ENCODE data around the gene TLR5.
A peak's percentile ranks its signal among the peaks of the same experiment; 100 is the strongest.

Gene TLR5

DNA sequence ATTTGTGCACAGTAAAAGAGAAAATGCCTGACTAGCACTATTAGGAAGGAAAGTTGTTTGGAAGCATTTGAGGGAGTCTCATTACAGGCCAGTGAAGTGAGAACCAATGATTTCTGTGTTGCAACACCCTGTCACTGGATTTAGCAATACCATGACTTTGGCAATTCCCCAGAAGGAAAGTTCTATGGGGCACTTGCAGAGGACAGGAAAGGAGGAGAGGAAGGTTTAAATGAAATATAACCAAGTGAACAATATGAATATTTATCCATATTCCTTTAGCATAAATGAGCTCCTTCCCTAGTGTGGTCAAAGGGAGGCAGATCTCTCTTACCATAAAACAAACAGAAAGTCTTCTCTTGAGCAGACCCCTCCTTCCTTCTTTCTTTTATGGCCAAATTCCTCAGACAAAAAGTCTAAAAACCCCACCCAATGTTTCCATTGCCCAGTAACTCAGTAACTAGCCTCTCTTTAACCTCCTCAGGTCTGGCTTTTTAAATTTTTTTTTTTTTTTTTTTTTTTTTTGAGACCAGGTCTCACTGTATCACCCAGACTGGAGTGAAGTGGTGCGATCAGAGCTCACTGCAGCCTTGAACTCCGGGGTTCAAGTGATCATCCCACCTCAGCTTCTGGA, 5.5 kb downstream of the TLR5 start (continued):
- TF ChIP-seq, protein P1, sequence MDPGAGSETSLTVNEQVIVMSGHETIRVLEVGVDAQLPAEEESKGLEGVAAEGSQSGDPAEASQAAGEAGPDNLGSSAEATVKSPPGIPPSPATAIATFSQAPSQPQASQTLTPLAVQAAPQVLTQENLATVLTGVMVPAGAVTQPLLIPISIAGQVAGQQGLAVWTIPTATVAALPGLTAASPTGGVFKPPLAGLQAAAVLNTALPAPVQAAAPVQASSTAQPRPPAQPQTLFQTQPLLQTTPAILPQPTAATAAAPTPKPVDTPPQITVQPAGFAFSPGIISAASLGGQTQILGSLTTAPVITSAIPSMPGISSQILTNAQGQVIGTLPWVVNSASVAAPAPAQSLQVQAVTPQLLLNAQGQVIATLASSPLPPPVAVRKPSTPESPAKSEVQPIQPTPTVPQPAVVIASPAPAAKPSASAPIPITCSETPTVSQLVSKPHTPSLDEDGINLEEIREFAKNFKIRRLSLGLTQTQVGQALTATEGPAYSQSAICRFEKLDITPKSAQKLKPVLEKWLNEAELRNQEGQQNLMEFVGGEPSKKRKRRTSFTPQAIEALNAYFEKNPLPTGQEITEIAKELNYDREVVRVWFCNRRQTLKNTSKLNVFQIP (CRISPR knock-in tag; IDR thresholded peaks at IDR 0.05; ENCODE audit: borderline replicate concordance, low read depth): no peak
- no peak for TF ChIP-seq ARNTL (CRISPR knock-in tag; IDR thresholded peaks at IDR 0.05; ENCODE audit: borderline replicate concordance, low read depth)
- no peak for TF ChIP-seq ESRRG (CRISPR knock-in tag; IDR thresholded peaks at IDR 0.05)
- TF ChIP-seq SNAI2 (CRISPR knock-in tag; IDR thresholded peaks at IDR 0.05): no peak
- no peak for TF ChIP-seq CSDC2 (CRISPR knock-in tag; IDR thresholded peaks at IDR 0.05)
- TF ChIP-seq ISL1 (CRISPR knock-in tag; IDR thresholded peaks at IDR 0.05): no peak
- TF ChIP-seq, protein P2, sequence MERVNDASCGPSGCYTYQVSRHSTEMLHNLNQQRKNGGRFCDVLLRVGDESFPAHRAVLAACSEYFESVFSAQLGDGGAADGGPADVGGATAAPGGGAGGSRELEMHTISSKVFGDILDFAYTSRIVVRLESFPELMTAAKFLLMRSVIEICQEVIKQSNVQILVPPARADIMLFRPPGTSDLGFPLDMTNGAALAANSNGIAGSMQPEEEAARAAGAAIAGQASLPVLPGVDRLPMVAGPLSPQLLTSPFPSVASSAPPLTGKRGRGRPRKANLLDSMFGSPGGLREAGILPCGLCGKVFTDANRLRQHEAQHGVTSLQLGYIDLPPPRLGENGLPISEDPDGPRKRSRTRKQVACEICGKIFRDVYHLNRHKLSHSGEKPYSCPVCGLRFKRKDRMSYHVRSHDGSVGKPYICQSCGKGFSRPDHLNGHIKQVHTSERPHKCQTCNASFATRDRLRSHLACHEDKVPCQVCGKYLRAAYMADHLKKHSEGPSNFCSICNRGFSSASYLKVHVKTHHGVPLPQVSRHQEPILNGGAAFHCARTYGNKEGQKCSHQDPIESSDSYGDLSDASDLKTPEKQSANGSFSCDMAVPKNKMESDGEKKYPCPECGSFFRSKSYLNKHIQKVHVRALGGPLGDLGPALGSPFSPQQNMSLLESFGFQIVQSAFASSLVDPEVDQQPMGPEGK (CRISPR knock-in tag; IDR thresholded peaks at IDR 0.05; ENCODE audit: borderline replicate concordance): no peak

- no peak for TF ChIP-seq ESRRG (CRISPR knock-in tag; IDR thresholded peaks at IDR 0.05)
- TF ChIP-seq ARNTL (CRISPR knock-in tag; IDR thresholded peaks at IDR 0.05; ENCODE audit: borderline replicate concordance, low read depth): no peak
- TF ChIP-seq ZC3H10 (CRISPR knock-in tag; IDR thresholded peaks at IDR 0.05): no peak
- TF ChIP-seq GLIS3 (CRISPR knock-in tag; IDR thresholded peaks at IDR 0.05): no peak
- TF ChIP-seq, protein P3, sequence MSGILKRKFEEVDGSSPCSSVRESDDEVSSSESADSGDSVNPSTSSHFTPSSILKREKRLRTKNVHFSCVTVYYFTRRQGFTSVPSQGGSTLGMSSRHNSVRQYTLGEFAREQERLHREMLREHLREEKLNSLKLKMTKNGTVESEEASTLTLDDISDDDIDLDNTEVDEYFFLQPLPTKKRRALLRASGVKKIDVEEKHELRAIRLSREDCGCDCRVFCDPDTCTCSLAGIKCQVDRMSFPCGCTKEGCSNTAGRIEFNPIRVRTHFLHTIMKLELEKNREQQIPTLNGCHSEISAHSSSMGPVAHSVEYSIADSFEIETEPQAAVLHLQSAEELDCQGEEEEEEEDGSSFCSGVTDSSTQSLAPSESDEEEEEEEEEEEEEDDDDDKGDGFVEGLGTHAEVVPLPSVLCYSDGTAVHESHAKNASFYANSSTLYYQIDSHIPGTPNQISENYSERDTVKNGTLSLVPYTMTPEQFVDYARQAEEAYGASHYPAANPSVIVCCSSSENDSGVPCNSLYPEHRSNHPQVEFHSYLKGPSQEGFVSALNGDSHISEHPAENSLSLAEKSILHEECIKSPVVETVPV (CRISPR knock-in tag; IDR thresholded peaks at IDR 0.05): no peak
- TF ChIP-seq ZNF70 (CRISPR knock-in tag; IDR thresholded peaks at IDR 0.05): no peak
- TF ChIP-seq, protein P1 (CRISPR knock-in tag; IDR thresholded peaks at IDR 0.05; ENCODE audit: borderline replicate concordance, low read depth): no peak
- TF ChIP-seq ZFP30 (CRISPR knock-in tag; IDR thresholded peaks at IDR 0.05): no peak
- no peak for TF ChIP-seq PPARA (CRISPR knock-in tag; IDR thresholded peaks at IDR 0.05; ENCODE audit: borderline replicate concordance)
- TF ChIP-seq ISL1 (CRISPR knock-in tag; IDR thresholded peaks at IDR 0.05): no peak
- TF ChIP-seq, protein P4, sequence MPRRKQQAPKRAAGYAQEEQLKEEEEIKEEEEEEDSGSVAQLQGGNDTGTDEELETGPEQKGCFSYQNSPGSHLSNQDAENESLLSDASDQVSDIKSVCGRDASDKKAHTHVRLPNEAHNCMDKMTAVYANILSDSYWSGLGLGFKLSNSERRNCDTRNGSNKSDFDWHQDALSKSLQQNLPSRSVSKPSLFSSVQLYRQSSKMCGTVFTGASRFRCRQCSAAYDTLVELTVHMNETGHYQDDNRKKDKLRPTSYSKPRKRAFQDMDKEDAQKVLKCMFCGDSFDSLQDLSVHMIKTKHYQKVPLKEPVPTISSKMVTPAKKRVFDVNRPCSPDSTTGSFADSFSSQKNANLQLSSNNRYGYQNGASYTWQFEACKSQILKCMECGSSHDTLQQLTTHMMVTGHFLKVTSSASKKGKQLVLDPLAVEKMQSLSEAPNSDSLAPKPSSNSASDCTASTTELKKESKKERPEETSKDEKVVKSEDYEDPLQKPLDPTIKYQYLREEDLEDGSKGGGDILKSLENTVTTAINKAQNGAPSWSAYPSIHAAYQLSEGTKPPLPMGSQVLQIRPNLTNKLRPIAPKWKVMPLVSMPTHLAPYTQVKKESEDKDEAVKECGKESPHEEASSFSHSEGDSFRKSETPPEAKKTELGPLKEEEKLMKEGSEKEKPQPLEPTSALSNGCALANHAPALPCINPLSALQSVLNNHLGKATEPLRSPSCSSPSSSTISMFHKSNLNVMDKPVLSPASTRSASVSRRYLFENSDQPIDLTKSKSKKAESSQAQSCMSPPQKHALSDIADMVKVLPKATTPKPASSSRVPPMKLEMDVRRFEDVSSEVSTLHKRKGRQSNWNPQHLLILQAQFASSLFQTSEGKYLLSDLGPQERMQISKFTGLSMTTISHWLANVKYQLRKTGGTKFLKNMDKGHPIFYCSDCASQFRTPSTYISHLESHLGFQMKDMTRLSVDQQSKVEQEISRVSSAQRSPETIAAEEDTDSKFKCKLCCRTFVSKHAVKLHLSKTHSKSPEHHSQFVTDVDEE (CRISPR knock-in tag; IDR thresholded peaks at IDR 0.05): no peak
- no peak for TF ChIP-seq ZFP3 (CRISPR knock-in tag; IDR thresholded peaks at IDR 0.05)
- no peak for TF ChIP-seq BACH2 (CRISPR knock-in tag; IDR thresholded peaks at IDR 0.05; ENCODE audit: borderline replicate concordance)
- ATAC-seq: no peak
These were observed 7.0 kb downstream of the TLR5 start for GRCh38 chr1:223136086-223136485.

GRCh38 chr1:223135176-223135942, 7.7 kb downstream of the TLR5 start:
- TF ChIP-seq ISL1 (CRISPR knock-in tag; IDR thresholded peaks at IDR 0.05) (no peak), ARNTL (CRISPR knock-in tag; IDR thresholded peaks at IDR 0.05; ENCODE audit: borderline replicate concordance, low read depth) (no peak), ESRRG (CRISPR knock-in tag; IDR thresholded peaks at IDR 0.05) (no peak), OSR1 (CRISPR knock-in tag; IDR thresholded peaks at IDR 0.05) (no peak), CSDC2 (CRISPR knock-in tag; IDR thresholded peaks at IDR 0.05) (no peak), ZFP30 (CRISPR knock-in tag; IDR thresholded peaks at IDR 0.05) (no peak), ZC3H10 (CRISPR knock-in tag; IDR thresholded peaks at IDR 0.05) (no peak), RARB (CRISPR knock-in tag; IDR thresholded peaks at IDR 0.05) (no peak), BACH2 (CRISPR knock-in tag; IDR thresholded peaks at IDR 0.05; ENCODE audit: borderline replicate concordance) (no peak), TOX (CRISPR knock-in tag; IDR thresholded peaks at IDR 0.05; ENCODE audit: borderline replicate concordance) (no peak)
- TF ChIP-seq, protein P5, sequence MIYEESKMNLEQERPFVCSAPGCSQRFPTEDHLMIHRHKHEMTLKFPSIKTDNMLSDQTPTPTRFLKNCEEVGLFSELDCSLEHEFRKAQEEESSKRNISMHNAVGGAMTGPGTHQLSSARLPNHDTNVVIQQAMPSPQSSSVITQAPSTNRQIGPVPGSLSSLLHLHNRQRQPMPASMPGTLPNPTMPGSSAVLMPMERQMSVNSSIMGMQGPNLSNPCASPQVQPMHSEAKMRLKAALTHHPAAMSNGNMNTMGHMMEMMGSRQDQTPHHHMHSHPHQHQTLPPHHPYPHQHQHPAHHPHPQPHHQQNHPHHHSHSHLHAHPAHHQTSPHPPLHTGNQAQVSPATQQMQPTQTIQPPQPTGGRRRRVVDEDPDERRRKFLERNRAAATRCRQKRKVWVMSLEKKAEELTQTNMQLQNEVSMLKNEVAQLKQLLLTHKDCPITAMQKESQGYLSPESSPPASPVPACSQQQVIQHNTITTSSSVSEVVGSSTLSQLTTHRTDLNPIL (CRISPR knock-in tag; IDR thresholded peaks at IDR 0.05; ENCODE audit: low read depth): no peak
- TF ChIP-seq, protein P4 (CRISPR knock-in tag; IDR thresholded peaks at IDR 0.05): no peak
- peak; percentile 56 for ATAC-seq
